Stimulated activated CD4-positive, alpha-beta T cell treated with anti-CD3 and anti-CD28 coated beads, Interleukin-4, amount 100 ng/mL, for 1 hour (primary cell): ENCODE measurements around the gene RAPGEF6.
"Not testable (repeated sequence)": the region's sequence is repeated elsewhere in the genome, so short reads cannot be mapped to it uniquely, and the experiment has no call there.

ENCODE experiments used
- DNase-seq: peaks from one replicate; pipeline ENCODE4 v3.0.0-alpha.2; 2020

RAPGEF6 gene, protein sequence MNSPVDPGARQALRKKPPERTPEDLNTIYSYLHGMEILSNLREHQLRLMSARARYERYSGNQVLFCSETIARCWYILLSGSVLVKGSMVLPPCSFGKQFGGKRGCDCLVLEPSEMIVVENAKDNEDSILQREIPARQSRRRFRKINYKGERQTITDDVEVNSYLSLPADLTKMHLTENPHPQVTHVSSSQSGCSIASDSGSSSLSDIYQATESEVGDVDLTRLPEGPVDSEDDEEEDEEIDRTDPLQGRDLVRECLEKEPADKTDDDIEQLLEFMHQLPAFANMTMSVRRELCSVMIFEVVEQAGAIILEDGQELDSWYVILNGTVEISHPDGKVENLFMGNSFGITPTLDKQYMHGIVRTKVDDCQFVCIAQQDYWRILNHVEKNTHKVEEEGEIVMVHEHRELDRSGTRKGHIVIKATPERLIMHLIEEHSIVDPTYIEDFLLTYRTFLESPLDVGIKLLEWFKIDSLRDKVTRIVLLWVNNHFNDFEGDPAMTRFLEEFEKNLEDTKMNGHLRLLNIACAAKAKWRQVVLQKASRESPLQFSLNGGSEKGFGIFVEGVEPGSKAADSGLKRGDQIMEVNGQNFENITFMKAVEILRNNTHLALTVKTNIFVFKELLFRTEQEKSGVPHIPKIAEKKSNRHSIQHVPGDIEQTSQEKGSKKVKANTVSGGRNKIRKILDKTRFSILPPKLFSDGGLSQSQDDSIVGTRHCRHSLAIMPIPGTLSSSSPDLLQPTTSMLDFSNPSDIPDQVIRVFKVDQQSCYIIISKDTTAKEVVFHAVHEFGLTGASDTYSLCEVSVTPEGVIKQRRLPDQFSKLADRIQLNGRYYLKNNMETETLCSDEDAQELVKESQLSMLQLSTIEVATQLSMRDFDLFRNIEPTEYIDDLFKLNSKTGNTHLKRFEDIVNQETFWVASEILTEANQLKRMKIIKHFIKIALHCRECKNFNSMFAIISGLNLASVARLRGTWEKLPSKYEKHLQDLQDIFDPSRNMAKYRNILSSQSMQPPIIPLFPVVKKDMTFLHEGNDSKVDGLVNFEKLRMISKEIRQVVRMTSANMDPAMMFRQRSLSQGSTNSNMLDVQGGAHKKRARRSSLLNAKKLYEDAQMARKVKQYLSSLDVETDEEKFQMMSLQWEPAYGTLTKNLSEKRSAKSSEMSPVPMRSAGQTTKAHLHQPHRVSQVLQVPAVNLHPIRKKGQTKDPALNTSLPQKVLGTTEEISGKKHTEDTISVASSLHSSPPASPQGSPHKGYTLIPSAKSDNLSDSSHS (N-terminal part only)

DNA sequence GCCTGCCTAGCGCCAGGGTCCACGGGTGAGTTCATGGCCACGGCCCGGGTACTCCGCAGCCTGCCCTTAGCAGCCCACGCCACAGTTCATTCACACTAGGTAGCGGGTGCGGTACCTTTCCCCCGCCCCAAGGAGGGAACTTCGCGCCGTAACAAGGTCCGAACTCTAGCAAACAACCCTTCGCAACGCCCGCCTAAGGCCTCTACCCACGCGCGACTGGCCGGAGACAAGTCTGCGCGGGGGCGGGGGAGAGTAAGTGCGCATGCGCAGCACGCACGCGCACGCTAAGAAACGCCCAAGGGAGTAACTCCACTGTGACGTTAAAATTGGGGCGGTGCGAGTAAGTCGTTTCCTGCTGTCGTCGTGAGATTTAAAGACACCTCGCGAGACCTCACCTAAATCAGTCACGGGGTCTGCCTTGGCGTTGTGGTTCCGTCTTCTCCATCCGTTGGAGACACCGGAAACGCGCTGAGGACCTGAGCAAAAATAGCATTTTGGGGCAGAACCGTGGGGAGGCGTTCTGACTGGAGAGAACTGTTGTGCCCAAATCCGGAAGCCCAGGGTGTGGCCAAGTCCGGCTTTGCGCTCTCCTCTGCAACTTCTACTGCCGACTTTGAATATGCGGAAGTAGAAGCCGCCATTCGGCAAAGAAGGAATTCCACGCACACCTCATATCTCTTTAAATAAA lies at the start of gene RAPGEF6:
Gene RAPGEF6 (minus strand): TSS at position 234 of the 688 bp plus-strand sequence. CDS start 199 bp downstream, at position 35.
- peak; percentile 92 for DNase-seq

GRCh38 chr5:131684595-131684994 lies 49.6 kb upstream of the RAPGEF6 start:
- DNase-seq: no peak

DNA sequence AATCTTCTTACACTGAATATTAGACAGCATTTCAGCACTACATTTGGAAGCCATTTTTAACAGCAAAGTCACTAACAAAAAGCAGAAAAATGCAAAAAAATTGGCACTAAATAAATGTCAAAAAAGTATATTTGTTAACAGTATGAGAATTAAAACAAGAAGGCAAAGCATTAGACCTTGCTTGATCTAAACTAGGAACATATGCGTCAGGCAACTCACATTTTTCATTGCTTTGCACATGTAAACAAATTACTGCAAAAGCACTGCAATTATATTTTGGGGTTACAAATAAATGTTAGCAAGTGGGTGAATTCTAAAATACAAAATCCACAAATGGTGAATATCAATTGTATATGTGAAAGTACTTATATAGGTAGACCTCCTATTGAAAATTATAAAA lies 49.0 kb upstream of the RAPGEF6 start:
- DNase-seq: no peak

- DNase-seq: no peak
Observed at GRCh38 chr5:131682826-131683225, 47.8 kb upstream of the RAPGEF6 start.

DNA sequence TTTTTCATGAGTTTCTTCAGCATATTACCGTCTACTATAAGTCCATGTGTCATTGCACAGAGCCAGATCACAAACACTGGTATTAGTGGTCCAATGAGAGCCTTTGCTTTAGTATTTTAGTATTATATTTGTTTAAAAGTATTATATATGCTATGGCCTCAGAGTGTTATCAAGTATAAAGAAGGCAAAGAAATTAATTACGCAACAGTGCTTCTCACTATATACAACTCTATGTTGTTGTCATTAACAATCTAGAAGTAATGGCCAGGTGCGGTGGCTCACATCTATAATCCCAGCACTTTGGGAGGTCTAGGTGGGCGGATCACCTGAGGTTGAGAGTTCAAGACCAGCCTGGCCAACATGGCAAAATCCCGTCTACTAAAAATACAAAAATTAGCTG lies 47.1 kb upstream of the RAPGEF6 start:
- no peak for DNase-seq

GRCh38 chr5:131679911-131680310 lies 44.9 kb upstream of the RAPGEF6 start:
- no peak for DNase-seq

DNA sequence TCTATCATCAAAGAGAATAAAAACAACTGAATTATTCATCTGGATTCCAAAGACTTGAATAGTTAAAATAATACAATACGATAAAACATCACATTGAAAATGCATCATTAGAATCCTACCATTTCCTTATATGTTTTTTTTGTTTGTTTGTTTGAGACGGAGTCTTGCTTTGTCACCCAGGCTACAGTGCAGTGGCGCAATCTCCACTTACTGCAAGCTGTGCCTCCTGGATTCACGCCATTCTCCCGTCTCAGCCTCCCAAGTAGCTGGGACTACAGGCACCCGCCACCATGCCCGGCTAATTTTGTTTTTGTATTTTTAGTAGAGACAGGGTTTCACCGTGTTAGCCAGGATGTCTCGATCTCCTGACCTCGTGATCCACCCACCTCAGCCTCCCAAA lies 43.2 kb upstream of the RAPGEF6 start:
- not testable (repeated sequence) for DNase-seq

DNA sequence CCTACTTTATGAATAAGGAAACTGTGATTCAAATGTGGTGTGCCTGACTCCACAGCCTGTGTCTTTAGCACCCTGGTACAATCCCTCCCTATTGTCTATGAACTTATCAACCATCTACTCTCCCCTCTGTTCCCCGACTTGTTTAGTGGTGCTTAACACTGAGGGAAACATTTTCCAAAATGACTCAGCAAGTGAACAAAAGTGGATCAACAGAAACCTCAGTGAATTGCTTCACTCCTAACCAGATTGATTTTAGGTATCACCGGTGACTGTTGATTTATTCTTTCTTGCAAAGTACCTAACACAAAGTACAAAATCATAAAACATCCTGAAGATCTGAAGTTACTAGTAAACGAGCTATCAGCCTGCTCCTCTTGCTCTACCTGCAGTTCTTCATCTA lies 42.1 kb upstream of the RAPGEF6 start:
- DNase-seq: no peak

GRCh38 chr5:131672776-131673175 lies 37.7 kb upstream of the RAPGEF6 start:
- DNase-seq: no peak

GRCh38 chr5:131671994-131672655 lies 37.1 kb upstream of the RAPGEF6 start:
- DNase-seq: no peak

GRCh38 chr5:131671409-131671808 lies 36.4 kb upstream of the RAPGEF6 start:
- no peak for DNase-seq

DNA sequence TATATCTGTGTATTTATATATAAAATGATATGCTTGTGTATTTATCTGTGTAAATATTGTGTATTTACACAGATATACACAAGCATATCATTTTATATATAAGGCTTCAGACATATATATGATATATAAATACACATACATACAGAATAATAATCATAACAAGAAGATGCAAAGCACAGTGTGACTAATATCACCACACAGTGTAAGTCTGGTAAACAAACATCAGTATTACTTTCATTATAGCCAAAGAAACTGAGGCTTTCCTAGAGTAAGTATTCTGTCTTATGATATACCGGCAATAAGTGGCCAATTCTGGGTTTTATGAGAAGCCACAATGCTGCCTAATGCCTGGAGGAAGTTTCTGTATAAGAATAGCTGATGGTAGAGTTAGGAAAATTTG lies 29.9 kb upstream of the RAPGEF6 start:
- DNase-seq: no peak

DNA sequence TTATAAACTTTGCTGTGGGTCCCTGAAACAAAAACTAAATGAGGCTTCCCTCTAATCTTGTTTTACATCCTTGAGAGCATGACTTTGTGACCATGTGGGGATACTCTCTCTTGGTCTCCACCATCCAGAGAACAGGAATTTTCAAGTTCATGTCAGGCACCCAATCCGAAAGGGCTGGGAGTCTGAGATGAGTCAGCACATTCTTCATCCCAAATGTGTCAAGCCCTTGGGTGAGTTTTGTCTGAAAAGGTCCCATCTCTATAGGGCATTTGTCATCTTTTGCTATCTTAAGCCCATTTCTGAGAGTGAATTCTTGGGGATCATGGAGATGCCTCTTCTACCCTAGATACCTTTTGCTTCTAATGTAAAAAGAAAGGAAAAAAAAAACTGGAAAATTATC lies 26.9 kb upstream of the RAPGEF6 start:
- DNase-seq: no peak

DNA sequence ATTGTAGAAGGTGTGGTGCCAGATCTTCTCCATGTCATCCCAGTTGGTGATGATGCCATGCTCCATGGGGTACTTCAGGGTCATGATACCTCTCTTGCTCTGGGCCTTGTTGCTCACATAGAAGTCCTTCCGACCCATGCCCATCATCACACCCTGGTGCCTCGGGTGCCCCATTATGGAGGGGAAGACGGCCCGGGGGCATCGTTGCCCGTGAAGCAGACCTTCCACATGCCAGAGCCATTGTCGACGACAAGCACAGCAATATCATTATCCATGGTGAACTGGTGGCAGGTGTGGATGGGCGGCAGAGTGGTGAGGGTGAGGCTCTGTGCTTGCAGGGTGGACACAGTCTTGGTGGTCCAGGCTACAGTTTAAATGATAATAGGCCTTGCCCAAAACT lies 24.8 kb upstream of the RAPGEF6 start:
- no peak for DNase-seq

DNA sequence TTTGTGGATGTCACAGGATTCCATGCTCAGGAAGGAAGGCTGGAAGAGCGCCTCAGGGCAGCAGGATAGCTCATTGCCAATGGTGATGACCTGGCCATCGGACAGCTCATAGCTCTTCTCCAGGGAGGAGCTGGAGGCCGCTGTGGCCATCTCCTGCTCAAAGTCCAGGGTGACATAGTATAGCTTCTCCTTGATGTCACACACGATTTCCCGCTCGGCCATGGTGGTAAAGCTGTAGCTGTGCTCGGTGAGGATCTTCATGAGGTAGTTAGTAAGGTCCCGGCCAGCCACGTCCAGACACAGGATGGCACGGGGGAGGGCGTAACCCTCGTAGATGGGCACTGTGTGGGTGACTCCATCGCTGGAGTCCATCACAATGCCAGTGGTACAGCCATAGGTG lies 24.3 kb upstream of the RAPGEF6 start:
- DNase-seq: no peak

DNA sequence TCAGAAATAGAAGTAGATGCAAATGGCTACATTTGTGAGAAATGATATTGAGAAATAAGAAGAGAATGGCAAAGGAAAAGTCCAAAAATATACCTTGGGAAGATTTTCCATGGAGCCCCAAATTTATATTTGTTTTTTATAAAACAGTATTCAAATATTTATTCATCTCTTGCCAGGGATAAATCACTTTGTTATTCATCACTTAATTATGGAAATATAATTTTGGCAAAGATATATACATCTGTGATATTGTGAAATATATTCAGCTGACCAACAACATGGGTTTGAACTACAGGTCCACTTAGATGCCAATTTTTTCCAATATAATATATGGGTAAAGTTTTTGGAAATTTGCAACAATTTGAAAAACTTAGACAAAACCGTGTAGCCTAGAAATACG lies 19.7 kb upstream of the RAPGEF6 start:
- DNase-seq: no peak

GRCh38 chr5:131654309-131654708 lies 19.3 kb upstream of the RAPGEF6 start:
- no peak for DNase-seq

GRCh38 chr5:131649161-131649560 lies 14.1 kb upstream of the RAPGEF6 start:
- DNase-seq: no peak

DNA sequence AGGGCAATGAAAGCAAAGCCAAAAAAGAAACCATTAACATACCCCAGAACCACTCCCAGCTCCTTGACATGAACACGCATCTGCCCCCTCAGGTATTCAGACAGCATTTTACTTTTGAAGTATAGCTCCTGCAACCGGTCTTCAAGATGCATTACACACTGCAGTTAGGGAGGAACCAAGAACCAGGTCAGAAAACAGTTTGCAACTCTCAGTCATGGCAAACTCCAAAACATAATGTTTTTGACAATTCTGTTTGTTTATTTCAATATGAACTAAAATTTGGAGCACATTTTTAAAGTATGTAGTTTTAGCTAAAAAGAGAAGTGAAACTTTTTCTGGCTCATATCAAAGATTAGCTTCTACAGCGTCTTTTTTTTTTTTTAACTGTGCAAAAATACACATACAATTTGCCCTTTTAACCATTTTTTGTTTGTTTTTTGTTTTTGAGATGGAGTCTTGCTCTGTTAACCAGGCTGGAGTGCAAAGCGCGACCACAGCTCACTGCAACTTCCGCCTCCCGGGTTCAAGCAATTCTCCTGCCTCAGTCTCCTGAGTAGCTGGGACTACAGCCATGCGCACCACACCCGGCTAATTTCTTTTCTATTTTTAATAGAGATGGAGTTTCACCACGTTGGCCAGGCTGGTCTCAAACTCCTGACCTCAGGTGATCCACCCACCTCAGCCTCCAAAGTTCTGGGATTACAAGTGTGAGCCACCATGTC lies 12.2 kb upstream of the RAPGEF6 start:
- no peak for DNase-seq

- DNase-seq: no peak
Observed at GRCh38 chr5:131644822-131645221, 9.8 kb upstream of the RAPGEF6 start.

DNA sequence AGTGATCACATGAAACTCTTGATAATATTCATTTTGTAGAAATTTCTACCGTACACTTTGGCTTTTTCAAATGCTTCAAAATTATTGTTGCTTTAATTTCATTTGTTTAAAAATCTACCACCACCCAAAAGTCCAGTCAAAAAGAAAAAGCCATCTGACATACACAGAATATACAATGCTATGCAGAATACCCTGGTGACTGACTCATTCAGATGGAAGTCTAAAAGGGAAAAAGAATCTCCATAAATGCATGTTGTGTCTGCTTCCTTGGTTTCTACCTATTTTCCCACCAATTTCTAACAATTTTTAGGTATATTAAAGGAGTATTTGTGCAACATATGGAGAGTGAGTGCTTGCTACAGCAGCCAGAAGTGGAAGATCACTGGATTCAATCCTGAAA lies 9.3 kb upstream of the RAPGEF6 start:
- no peak for DNase-seq
